Adrenal gland (tissue), 5 donors: ENCODE results near the gene LLGL2.

Source experiments
- CTCF ChIP-seq, 6 experiments: fragments of 450-650 bp in 4 of 6; fragments of 200-600 bp in 2 of 6; sonication (generic) in 1 of 6; IDR thresholded peaks; 1 replicate in 5 of 6; 2 replicates in 1 of 6; pipeline versions ENCODE4 v1.5.1 to v1.8.0; 2016 to 2021; ENCODE audit warnings: antibody characterized with exemption in 6 of 6, mild to moderate bottlenecking in 2 of 6, moderate library complexity in 1 of 6
- POLR2A ChIP-seq, 2 donors: fragments of 450-650 bp; IDR thresholded peaks; one replicate each; pipeline ENCODE4 v1.6.1; 2017; ENCODE audit warnings: antibody characterized with exemption in 2 of 2, mild to moderate bottlenecking in 2 of 2, moderate library complexity in 1 of 2
- donor health status: DM: no; HTN: no; CAD: no.

GRCh38 chr17:75603123-75603522 is 77.6 kb downstream of the LLGL2 start:
- TF ChIP-seq CTCF (IDR thresholded peaks at IDR 0.05) (no peak), POLR2A (IDR thresholded peaks at IDR 0.05) (no peak)
